GM18861 (cell line): ENCODE data around the gene DMWD.
"Not testable (repeated sequence)": the region's sequence is repeated elsewhere in the genome, so short reads cannot be mapped to it uniquely, and the experiment has no call there.

ENCODE experiments used
- ATAC-seq: cut with Tn5 transposase; IDR thresholded peaks from one replicate; pipeline ENCODE4 v1.9.1; 2021; ENCODE audit not compliant: unreplicated experiment

Gene DMWD

DNA sequence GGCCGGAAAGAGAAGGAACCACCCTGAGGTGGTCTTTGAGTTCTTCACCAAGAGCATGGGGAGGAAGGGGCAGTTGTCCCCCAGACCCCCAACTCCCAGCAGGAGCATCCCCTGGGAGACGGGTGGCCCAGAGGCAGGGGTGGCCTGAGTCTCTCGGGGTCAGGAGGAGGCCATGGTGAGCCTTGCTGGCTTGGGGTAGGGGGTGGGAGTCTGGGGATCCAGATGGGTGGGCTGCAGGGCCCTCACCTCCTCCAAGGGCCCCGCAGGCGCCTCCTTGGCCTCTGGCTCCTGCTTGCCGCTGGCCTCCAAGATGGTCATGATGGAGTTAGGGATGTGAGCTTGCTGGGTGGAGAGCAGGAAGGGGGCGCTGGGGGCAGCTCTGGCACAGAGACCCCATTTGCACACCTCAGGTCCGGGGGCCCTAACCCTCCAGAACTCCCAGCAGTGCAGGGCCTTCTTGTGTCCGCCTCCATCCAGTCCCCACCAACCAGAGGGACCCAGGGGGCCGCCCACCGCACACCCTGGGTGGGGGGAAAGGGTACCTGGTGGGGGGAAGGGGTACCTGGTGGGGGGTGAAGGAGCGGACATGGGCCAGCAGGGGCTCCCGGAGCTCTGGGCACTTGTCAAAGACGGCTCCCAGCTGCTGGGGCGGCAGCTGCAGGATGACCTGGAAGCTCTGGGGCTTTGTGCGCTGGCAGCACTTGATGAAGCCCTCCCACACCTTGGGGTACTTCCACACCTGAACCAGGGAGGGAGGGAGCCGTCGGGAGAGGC, 23.8 kb upstream of the DMWD start:
- no peak for ATAC-seq

DNA sequence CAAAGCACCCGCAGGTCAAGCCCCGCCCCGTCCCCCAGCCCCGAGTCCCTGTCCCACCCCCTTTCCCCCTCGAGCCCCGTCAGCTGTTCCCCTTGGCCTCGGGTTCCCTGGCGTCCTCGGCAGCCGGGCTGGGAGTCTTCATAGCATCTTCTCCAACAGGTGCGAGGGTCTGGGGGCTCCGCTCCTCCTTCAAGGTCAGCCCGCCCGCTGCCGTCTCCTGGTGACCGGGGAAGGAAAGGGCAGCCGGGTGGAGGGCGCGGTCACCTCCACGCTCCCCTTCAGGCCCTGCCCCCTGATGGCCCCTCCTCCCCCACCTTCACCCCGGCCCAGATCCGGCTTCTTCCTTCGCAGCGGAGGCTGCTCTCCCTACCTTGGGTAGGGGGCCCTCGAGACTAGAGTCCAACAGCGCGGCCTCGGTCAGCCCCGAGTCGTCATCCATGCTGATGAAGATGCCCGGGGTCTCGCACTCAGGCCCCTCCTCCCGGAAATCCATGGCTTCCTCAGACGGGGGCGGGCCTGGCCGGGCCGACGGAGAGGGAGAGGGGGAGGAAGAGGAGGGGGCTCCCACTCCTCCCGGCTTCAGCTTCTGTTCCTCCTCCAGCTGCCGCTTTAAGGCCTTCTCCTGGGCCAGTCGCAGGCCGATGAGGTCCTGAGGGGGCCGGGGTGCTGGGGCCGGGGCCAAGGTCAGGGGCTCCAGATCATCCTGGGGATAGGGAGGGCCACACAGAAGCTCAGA, 23.0 kb upstream of the DMWD start:
- ATAC-seq = no peak

DNA sequence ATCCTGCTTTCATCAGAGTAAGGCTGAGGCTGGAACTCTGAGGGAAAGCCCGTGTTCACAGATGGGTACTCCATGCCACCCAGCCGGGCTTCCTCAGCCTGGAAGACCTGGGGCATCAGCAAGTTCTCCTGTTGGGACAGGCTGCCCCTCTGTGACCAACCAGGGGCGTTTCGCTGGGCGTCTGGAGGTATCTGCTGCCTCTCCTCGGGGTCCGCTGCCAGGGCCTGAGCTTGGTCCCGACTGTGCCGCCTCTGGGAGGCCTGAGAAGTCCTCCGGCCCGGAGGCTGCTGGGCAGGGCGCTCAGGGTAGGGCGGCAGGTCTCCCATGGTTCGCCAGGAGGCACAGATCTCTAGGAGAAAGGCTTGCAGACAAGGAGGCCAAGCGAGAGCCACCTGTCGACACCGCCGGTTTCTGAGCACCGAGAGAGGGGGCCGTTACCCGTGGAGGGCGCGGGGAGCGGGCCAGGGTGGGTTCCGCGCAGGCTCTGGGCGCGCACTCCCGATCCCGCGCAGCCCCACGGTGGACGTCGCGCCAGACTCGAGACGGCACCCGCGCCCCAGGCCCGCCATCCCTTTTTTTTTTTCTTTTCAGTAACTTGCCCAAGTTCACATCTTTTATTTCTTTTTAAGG, 22.3 kb upstream of the DMWD start, which contains the start of gene RSPH6A:
TSS of gene RSPH6A (minus strand) at position 458 of the 630 bp plus-strand sequence. CDS start at position 326, 132 bp downstream.
- ATAC-seq = no peak

DNA sequence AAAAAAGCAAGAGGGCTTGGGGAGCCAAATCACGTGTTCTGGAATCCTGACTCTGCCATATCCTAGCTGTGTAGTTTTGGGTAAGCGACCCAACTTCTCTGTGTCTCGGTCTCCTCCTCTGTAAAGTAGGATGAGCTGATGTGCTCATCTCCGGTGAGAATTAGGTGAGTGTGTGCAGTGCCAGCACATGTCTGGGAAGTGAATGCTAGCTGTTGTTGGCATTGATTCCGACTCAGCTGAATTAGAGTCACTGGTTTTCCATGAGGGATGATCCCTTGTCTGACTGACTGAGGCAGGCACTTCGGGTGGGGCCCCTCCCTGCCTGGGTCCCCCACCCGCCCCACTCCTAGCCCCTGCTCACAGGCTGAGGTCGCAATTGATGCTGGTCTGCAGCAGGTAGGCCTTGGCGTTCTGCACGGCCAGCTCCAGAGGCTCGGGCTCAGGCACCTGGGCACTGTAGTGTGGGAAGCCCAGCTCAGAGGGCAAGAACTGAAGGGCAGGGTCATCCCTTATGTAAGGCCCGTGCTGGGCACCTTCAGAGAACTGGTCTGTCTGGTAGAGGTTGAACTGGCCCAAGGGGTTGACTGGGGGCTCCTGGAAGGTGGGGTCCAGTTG, 21.6 kb upstream of the DMWD start:
- no peak for ATAC-seq

DNA sequence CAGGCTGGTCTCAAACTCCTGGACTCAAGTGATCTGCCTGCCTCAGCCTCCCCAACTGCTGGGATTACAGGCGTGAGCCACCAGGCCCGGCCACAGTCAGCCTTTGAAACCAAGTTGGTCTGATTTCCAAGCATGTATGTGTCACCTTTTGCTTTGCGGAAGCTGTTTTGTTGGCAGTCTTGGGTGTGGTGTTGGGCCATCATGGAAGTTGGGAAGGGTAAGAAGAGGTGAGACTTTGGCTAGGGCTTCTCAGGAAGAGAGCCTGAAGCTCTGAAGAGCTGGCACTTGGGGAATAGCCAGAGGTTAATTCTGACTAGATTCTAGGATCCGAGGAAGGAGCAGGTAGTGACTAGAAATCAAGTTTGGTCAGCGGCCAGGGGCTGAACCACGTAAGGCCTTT, 19.7 kb upstream of the DMWD start:
- ATAC-seq = no peak

DNA sequence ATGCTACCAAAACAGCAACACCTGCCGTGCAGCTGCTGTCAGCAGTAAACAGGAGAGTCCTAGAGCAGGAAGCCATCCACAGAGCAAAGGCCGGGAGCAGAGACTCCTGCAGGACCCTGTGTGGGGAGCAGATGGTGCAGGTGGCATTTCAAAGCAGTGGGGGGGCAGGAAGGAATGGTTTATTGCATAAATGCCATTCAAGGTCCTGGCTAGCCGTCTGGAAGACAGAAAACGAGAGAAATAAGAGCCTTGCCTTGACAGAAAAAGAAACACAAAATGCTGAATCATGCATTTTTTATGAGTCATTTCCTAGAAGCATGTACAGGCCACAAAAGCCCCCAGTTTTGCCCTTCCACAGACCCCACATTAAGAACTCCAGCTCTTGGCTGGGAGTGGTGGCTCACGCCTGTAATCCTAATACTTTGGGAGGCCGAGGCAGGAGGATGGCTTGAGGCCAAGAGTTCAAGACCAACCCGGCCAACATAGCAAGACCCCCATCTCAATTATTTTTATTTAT, 17.1 kb upstream of the DMWD start:
- ATAC-seq = no peak

DNA sequence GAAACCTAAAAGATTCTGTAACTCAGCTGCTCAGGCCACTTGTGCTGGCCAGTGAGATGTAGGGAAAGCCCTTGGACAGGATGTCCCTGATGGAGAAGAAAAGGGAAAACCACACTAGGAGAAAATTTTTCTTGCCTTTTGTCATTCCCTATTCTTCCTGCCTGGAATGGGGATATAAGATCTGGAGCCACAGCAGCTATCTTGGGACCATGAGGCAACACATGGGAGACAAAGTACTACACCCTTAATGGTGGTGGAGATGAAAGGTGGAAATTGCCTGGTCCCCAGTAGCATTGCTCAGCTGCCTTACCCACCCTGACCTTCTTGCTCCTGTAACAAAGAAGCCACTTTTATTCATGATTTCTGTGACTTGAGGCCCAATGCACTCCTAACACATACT, 13.1 kb upstream of the DMWD start:
- no peak for ATAC-seq

DNA sequence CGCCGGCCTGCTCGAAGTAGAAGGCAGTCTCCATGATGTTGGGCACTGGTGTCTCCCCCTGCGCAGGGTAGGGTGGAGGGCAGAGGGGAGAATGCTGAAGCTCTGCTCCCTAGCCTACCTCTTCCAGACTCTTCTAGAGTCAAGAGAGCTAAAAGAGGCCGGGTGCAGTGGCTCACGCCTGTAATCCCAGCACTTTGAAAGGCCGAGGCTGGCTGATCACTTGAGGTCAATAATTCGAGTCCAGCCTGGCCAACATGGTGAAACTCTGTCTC, 12.2 kb upstream of the DMWD start:
- no peak for ATAC-seq

DNA sequence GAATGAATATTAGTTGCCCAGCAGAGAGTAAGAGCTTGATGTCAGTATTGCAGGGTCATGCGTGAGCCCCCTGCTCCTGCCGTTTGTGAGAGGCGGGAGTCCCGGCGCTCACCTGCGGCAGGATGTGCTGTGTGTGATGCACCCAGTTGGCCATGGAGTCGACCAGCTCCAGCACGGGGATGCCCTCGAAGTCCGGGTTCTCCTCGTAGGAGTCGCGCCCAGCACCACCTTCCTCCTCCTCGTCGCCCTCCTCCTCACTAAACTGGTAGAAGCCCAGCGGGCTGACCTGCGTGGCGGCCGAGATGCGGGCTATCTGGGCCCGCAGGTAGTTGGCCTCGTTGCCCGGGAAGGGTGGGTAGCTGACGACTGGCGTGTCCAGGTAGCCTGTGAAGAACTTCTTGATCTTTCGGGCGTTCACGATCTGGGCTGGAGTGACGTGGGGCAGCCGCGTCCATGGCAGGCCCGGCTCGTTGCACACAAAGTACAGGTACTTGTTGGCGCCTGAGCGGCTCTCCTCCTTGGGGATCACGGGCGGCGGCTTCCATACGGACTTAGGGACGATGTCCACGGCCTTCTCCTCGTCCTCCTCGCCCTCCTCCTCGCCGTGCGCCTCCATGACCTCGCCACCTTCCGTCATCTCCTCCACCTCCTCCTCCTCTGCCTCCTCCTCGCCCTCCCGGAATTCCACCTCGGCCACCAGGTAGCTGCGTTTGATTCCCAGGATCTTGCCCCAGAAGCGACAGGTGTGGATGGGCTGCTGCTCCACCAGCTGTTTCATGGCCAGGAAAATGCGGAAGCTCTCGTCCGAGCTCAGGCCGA, 11.7 kb upstream of the DMWD start:
- ATAC-seq = no peak

DNA sequence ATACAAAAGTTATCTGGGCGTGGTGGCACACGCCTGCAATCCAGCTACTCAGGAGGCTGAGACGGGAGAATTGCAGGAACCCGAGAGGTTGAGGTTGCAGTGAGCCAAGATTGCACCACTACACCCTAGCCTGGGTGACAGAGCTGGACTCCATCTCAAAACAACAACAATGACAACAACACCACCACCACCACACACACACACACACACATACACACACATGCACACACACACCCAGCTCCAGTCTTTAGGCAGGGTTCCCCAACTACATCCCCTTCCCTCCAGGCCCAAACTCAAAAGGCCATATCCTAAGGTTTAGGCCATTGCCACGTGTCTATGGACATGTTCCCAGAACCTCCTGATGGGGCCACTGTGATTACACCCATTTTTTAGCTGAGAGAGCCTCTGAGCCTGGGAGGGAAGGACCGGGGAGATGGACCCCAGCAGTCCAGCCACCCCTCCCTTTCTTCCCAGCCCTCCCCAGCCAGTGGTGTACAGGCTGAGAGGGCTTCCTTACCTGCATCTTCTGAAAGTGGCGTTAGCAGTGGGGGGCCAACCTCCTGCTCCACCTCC, 9.0 kb upstream of the DMWD start:
- no peak for ATAC-seq

DNA sequence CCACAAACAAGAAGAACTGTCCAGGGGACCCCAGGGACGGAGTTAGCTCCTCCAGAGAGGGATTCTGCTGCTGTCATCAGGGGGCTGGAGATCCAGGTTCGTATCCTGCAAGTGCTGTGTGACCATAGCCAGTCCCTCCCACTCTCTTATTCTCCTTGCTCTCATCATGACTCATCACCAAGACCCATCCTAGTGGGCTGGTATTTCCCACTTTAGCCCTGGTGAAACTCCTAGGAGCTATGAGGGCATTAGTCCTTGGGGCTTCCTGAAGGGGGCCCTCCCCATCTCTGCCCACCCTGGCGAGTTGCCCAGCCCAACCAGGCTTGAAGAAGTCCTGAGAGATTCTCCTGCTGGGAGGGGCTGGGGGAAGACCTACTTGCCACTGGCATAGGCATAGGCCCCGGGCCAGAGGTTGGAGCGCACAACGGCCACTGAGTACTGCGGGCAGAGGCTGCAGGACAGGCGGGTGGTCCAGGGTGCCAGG, 7.5 kb upstream of the DMWD start:
- ATAC-seq = no peak

DNA sequence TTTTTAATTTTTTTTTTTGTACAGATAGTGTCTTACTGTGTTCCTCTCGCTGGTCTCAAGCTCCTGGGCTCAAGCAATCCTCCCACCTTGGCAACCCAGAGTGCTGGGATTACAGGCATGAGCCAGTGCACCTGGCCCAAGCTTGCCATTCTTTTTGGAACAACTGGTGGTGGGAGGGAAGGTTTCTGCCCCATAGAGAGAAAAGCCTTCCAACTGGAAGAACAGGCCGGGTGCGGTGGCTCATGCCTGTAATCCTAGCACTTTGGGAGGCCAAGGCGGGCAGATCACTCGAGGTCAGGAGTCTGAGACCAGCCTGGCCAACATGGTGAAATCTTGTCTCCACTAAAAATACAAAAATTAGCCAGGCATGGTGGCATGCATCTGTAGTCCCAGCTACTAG, 6.9 kb upstream of the DMWD start:
- not testable (repeated sequence) for ATAC-seq

DNA sequence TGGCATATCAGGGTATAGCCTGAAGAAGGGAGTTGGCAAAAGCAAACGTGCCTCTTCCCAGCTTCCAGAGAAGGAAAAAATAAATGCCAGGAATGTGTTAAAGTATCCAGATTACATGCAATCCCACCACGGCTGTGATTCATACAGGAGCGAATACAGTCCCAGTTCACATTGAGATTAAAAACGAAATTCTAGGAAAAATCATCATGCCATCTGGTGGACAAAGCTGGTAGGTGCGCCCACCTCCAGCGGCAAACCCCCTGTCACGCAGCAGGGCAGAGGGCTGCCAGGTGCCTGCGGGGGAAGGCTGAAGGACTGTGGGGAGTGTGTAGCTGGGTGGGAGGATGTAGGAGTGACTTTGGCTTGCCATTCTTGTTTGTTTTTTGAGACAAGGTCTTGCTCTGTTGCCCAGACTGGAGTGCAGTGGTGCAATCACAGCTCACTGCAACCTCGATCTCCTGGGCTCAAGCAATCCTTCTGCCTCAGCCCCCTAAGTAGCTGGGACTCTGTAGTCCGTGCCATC, 6.4 kb upstream of the DMWD start:
- no peak for ATAC-seq

DNA sequence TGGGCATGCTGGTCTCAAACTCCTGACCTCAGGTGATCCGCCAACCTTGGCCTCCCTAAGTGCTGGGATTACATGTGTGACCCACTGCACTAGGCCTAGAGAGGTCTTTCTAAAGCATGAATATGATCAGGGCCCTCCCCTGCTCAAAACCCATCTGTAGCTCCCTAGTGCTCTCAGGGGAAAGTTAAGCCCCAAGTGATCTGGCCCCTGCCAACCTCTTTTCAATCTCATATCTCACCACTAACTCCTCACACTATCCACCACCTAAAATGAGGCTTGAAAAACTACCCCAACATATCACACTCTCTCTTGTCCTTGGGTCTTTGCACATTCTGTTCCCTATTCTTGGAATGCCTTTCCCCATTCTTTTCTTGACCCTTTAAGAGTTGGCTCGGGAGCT, 2.0 kb upstream of the DMWD start:
- ATAC-seq = no peak

DNA sequence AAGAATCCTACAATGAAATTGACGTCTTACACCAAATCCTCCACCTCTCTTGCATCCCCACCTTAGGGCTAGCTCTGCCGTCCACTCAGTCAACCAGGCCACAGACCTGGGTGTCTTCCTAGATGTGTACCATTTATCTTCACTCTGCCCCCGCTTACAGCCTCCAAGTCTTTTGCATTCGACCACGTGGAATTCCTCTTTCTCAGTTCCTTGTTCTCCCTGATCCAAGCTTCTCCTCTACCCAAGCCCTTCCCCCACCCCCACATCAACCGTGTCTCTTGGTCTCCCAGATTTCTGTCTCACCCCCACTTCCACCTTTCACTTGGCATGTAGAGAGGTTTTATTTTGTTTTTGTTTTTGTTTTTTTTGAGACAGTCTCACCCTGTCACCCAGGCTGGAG, 1.2 kb upstream of the DMWD start:
- no peak for ATAC-seq

DNA sequence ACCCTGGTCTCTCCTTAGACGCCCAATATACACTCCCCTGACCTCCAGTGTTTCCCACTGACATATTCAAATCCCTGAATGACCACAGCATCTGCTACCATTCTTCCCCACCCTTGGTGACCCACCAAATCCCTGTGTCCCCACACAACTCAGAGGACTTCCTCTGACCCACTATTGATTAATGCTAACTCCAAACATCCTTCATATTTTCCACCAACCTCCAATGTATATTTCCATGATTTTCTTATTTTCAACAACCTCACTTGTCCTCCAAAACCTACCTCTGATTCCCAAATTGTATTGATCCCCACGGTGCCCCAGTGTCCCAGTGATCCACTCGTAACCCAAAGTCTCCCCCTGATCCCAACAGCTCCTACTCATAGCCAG, 526 bp upstream of the DMWD start:
- no peak for ATAC-seq

DNA sequence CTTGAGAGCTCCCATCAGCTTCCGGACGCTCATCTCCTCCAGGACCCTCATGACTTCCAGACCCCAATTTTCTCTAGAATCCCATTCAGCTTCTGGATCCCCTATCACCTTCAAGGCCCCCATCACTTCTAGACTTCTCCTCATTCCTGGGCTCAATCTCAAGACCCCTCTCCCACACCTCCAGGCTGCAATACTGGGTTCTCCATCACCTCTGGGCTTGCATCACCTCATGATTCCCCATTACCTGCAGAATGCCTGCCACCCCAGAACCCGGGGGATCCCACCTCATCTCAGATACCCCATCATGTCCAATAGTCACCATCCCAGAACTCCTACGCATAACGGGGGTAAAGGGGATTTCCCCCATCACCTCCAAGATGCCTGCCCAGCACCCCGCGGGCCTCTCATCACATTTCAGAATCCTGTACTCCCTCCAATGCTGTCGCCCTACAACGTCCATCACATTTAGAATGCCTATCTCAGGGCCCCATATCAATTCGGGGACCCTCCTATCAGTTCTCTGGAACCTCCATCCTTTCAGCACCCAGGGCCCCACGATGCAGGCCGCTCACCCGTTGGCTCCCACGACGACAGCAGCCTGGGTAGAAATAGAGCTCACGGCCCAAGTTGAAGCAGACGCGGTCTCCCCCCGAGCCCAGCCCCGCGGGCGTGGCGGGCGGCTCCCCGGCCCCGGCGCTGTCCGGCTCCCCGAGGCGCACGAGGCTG, 738 bp downstream of the DMWD start:
- ATAC-seq = no peak

DNA sequence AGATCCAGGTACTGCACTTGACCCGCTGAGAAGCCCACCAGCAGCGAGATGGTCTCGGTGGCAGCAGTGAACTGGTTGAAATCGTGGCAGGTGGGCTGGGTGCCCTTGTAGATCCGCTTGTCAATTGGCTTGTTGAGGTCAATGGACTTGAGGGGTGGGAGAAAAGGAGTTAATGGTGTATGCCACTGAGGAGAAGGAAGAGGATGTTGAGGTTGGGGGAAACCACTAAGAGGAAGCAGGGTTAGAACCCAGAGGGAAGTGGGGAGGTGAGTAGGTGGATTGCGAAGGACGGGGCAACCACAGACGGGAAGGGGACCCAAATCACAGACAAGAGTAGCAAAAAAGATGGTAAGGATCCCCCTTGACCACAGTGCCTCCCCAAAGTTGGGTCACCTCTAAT, 1.7 kb downstream of the DMWD start:
- ATAC-seq = no peak

DNA sequence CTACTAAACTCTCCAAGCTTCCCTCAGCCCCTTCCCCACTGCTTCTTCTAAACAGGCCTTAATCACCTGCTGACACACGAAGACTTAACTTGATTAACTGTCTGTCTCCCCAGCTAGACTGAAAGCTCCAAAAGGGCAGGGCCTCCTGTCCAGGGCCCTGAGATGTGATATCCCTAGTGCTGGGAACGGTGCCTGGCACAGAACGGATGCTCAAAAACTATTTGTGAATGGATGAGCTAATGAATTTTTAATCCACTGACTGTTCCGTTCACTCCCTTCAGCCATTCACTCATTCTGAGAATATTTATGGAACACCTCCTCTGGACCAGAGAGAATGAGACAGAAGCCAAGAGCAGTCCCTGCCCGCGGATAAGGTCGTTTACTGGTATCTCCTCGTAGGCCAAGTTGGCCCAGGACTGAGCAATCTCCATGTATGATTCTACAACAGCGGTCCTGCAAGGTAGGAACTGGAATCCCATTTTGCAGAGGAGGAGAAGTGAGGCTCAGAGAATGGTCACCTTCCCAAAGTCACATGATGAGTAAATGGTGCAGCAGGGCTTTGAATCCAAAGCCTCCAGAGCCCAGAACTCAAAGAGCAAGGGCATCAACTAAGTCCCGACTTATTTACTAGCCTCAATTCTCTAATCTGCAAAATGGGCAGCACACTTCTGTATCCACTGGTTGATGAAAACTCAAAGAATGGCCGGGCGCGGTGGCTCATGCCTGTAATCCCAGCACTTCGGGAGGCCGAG, 3.4 kb downstream of the DMWD start:
- no peak for ATAC-seq
